ENCODE results near the gene GTSF1L.

GTSF1L gene

DNA sequence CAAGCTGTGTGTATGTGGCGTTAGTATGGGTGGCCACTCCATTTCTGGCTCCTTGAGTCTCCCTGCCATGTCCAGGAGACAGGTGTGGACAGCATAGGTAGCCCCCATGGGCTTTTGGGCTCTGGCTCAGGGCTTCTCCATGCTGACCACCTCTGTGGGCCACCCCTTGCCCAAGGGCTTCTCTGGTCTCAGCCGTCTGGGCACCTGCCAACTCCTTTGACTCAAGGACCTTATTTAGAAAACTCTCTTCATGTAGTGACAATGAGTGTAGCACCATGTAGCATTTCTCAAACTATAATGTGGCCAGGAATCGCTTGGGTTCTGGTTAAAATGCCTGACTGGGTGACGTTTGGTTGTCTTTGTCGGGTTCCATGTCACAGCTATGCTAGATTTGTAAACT, 5.1 kb upstream of the GTSF1L start:
- DNase-seq (ENCODE audit: insufficient read length, low spot score) (no peak), FAIRE-seq (no peak)
- TF ChIP-seq POLR2A (IDR thresholded peaks at IDR 0.05; ENCODE audit: low read depth, low read length): no peak
- TF ChIP-seq SPI1 (IDR thresholded peaks at IDR 0.05; ENCODE audit: low read depth, low read length): no peak
- TF ChIP-seq POU2F2 (IDR thresholded peaks at IDR 0.05; ENCODE audit: low read depth, low read length): no peak
- TF ChIP-seq POLR2AphosphoS5 (IDR thresholded peaks at IDR 0.05; ENCODE audit: low read depth, low read length): no peak
- no peak for TF ChIP-seq TAF1 (IDR thresholded peaks at IDR 0.05; ENCODE audit: low read depth, low read length)
- TF ChIP-seq PAX5 (IDR thresholded peaks at IDR 0.05; ENCODE audit: insufficient read depth, low read length, severe bottlenecking): no peak

DNA sequence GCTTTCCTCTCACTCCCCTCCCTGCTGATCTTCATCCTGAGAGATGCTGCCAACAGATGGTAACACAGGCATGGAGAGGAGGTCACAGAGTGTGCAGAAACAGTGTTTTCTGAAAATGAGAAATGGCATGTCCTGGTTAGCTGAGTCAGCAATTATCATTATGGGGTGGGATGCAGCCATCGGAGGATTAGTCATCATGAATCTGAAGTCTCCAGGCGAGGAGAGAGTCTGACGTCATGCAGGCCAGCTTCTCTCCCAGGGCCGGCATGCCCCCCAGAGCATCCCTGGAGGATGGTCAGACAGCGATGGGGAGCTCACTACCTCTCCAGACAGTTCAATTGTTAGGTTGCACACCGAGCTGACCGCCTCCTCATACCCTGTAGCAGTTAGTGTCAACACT, 4.7 kb upstream of the GTSF1L start:
- DNase-seq (ENCODE audit: insufficient read length, low spot score): no peak

GRCh38 chr20:43728686-43729255, 2.0 kb upstream of the GTSF1L start:
- no peak for DNase-seq (ENCODE audit: insufficient read length, low spot score)
- FAIRE-seq: no peak
- TF ChIP-seq POLR2AphosphoS5 (IDR thresholded peaks at IDR 0.05; ENCODE audit: low read depth, low read length): no peak
- no peak for TF ChIP-seq POLR2A (IDR thresholded peaks at IDR 0.05; ENCODE audit: low read depth, low read length)
- no peak for TF ChIP-seq POU2F2 (IDR thresholded peaks at IDR 0.05; ENCODE audit: low read depth, low read length)

More for the DNA sequence above, 4.7 kb upstream of the GTSF1L start:
- TF ChIP-seq POLR2A (IDR thresholded peaks at IDR 0.05; ENCODE audit: low read depth, low read length) (no peak), PAX5 (IDR thresholded peaks at IDR 0.05; ENCODE audit: insufficient read depth, low read length, severe bottlenecking) (no peak), POU2F2 (IDR thresholded peaks at IDR 0.05; ENCODE audit: low read depth, low read length) (no peak)
- no peak for FAIRE-seq

DNA sequence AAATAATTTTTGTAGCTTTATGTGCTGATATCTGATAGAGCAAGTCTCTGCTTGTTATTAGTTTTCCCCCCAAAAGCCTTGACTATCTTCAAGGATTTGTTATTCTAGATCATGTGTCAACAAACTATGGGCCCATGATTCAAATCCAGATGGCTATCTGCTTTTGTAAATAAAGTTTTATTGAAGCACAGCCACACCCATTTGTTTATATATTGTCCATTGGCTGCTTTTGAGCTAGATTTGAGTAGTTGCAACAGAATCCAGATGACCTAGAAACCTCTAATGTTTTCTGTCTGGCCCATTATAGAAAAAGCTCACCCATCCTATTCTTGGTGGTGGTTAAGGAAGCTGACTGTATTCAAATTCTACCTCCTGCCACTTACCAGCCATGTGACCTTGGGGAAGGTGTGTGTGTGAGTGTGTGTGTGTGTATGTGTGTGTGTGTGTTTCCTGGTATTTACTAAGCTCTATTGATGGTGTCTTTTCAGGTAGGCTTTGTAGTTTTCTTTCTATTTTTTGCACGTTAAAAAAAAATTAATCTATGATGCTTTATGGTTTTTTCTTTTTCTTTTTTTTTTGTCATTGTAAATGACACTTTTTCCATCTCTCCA, 1.3 kb upstream of the GTSF1L start:
- DNase-seq (ENCODE audit: insufficient read length, low spot score): no peak
- no peak for TF ChIP-seq POLR2A (IDR thresholded peaks at IDR 0.05; ENCODE audit: low read depth, low read length)
- TF ChIP-seq PAX5 (IDR thresholded peaks at IDR 0.05; ENCODE audit: insufficient read depth, low read length, severe bottlenecking): no peak
- no peak for TF ChIP-seq SPI1 (IDR thresholded peaks at IDR 0.05; ENCODE audit: low read depth, low read length)
- TF ChIP-seq POLR2AphosphoS5 (IDR thresholded peaks at IDR 0.05; ENCODE audit: low read depth, low read length): no peak
- TF ChIP-seq POU2F2 (IDR thresholded peaks at IDR 0.05; ENCODE audit: low read depth, low read length): no peak
- TF ChIP-seq TAF1 (IDR thresholded peaks at IDR 0.05; ENCODE audit: low read depth, low read length): no peak
- FAIRE-seq: peak; percentile 28

DNA sequence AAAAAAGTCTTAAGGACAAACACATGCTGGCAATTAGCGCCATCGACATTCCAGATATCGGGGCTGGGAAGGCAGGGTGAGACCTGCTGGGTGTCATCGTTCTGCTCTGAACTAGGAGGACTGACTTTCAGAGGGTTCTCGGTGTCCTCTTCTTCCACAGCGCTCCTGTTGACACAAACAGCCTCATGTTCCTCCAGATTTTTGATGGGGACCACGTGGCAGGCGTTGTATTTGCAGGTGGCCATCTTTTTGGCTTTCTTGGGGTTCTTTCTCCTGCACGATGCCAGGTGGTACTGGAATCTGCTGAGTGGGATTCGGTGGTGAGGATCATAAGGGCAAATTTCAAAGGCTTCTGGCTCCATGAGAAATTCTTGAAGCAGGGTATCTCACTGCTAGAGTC, 469 bp downstream of the GTSF1L start:
- no peak for FAIRE-seq
- no peak for DNase-seq (ENCODE audit: insufficient read length, low spot score)
- TF ChIP-seq POLR2AphosphoS5 (IDR thresholded peaks at IDR 0.05; ENCODE audit: low read depth, low read length) (no peak), POLR2A (IDR thresholded peaks at IDR 0.05; ENCODE audit: low read depth, low read length) (no peak), POU2F2 (IDR thresholded peaks at IDR 0.05; ENCODE audit: low read depth, low read length) (no peak), SPI1 (IDR thresholded peaks at IDR 0.05; ENCODE audit: low read depth, low read length) (no peak), PAX5 (IDR thresholded peaks at IDR 0.05; ENCODE audit: insufficient read depth, low read length, severe bottlenecking) (no peak), TAF1 (IDR thresholded peaks at IDR 0.05; ENCODE audit: low read depth, low read length) (no peak)

GRCh38 chr20:43725666-43726065, 1.1 kb downstream of the GTSF1L start:
- no peak for FAIRE-seq
- TF ChIP-seq POU2F2 (IDR thresholded peaks at IDR 0.05; ENCODE audit: low read depth, low read length) (no peak), TAF1 (IDR thresholded peaks at IDR 0.05; ENCODE audit: low read depth, low read length) (no peak), PAX5 (IDR thresholded peaks at IDR 0.05; ENCODE audit: insufficient read depth, low read length, severe bottlenecking) (no peak), POLR2A (IDR thresholded peaks at IDR 0.05; ENCODE audit: low read depth, low read length) (no peak), POLR2AphosphoS5 (IDR thresholded peaks at IDR 0.05; ENCODE audit: low read depth, low read length) (no peak), SPI1 (IDR thresholded peaks at IDR 0.05; ENCODE audit: low read depth, low read length) (no peak)

DNA sequence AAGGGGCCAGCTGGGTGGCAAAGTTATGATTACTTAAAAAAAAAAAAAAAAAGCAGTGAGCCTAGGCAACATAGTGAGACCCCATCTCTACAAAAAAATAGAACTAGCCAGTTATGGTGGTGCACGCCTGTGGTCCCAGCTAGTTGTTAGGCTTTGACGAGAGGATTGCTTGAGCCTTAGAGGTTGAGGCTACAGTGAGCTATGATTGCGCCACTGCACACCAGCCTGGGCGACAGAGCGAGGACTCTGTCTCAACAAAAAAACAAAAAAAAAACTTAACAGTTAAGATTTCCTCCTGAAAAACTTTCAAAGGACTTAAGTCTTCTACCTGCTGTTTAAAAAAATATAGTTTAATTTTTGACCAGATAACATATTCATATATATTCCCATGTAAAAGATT, 2.4 kb downstream of the GTSF1L start:
- TF ChIP-seq POU2F2 (IDR thresholded peaks at IDR 0.05; ENCODE audit: low read depth, low read length) (no peak), POLR2A (IDR thresholded peaks at IDR 0.05; ENCODE audit: low read depth, low read length) (no peak), SPI1 (IDR thresholded peaks at IDR 0.05; ENCODE audit: low read depth, low read length) (no peak), POLR2AphosphoS5 (IDR thresholded peaks at IDR 0.05; ENCODE audit: low read depth, low read length) (no peak), PAX5 (IDR thresholded peaks at IDR 0.05; ENCODE audit: insufficient read depth, low read length, severe bottlenecking) (no peak)
- FAIRE-seq (no peak), DNase-seq (ENCODE audit: insufficient read length, low spot score) (no peak)

More at GRCh38 chr20:43725666-43726065, 1.1 kb downstream of the GTSF1L start:
- DNase-seq (ENCODE audit: insufficient read length, low spot score): no peak

- DNase-seq (ENCODE audit: insufficient read length, low spot score) (no peak), FAIRE-seq (no peak)
- no peak for TF ChIP-seq POLR2A (IDR thresholded peaks at IDR 0.05; ENCODE audit: low read depth, low read length)
- TF ChIP-seq POU2F2 (IDR thresholded peaks at IDR 0.05; ENCODE audit: low read depth, low read length): no peak
- TF ChIP-seq SPI1 (IDR thresholded peaks at IDR 0.05; ENCODE audit: low read depth, low read length): no peak
- no peak for TF ChIP-seq PAX5 (IDR thresholded peaks at IDR 0.05; ENCODE audit: insufficient read depth, low read length, severe bottlenecking)
- TF ChIP-seq TAF1 (IDR thresholded peaks at IDR 0.05; ENCODE audit: low read depth, low read length): no peak
- TF ChIP-seq POLR2AphosphoS5 (IDR thresholded peaks at IDR 0.05; ENCODE audit: low read depth, low read length): no peak
Measured at GRCh38 chr20:43723735-43724134, 3.1 kb downstream of the GTSF1L start.

DNA sequence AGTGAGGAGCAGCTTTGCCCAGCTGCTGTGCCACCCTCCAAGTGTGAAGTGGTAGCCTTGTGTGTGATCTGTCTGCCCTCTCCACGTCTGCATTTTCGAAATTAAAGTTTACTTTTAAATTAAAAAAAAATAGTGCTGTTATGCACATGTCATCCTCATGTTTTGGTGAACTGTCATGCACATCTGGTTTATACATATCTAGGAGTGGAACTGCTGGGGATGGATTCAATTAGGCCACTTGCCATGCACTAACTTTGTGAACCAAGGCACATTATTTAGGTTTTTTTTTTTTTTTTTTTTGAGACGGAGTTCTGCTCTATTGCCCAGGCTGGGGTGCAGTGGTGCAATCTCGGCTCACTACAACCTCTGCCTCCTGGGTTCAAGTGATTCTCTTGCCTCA, 3.6 kb downstream of the GTSF1L start:
- DNase-seq (ENCODE audit: insufficient read length, low spot score) (no peak), FAIRE-seq (no peak)
- TF ChIP-seq POU2F2 (IDR thresholded peaks at IDR 0.05; ENCODE audit: low read depth, low read length): no peak
- no peak for TF ChIP-seq POLR2A (IDR thresholded peaks at IDR 0.05; ENCODE audit: low read depth, low read length)
- TF ChIP-seq TAF1 (IDR thresholded peaks at IDR 0.05; ENCODE audit: low read depth, low read length): no peak
- TF ChIP-seq POLR2AphosphoS5 (IDR thresholded peaks at IDR 0.05; ENCODE audit: low read depth, low read length): no peak
- no peak for TF ChIP-seq PAX5 (IDR thresholded peaks at IDR 0.05; ENCODE audit: insufficient read depth, low read length, severe bottlenecking)
- TF ChIP-seq SPI1 (IDR thresholded peaks at IDR 0.05; ENCODE audit: low read depth, low read length): no peak

GRCh38 chr20:43722153-43722505, 4.7 kb downstream of the GTSF1L start:
- DNase-seq (ENCODE audit: insufficient read length, low spot score) (no peak), FAIRE-seq (no peak)
- TF ChIP-seq POLR2A (IDR thresholded peaks at IDR 0.05; ENCODE audit: low read depth, low read length) (no peak), SPI1 (IDR thresholded peaks at IDR 0.05; ENCODE audit: low read depth, low read length) (no peak), POU2F2 (IDR thresholded peaks at IDR 0.05; ENCODE audit: low read depth, low read length) (no peak), POLR2AphosphoS5 (IDR thresholded peaks at IDR 0.05; ENCODE audit: low read depth, low read length) (no peak), PAX5 (IDR thresholded peaks at IDR 0.05; ENCODE audit: insufficient read depth, low read length, severe bottlenecking) (no peak), TAF1 (IDR thresholded peaks at IDR 0.05; ENCODE audit: low read depth, low read length) (no peak)

All from GM12891 (cell line).